Measurements from ENCODE around the gene CSKMT.
"Not testable (repeated sequence)": the region's sequence is repeated elsewhere in the genome, so short reads cannot be mapped to it uniquely, and the experiment has no call there.

The CSKMT gene

GRCh38 chr11:62665075-62665598 is at the start of gene CSKMT, which contains the start of gene C11orf98:
CSKMT (plus strand) TSS chr11:62665312; CDS start chr11:62665880, 568 bp downstream.
C11orf98 (minus strand) TSS chr11:62665210; CDS start chr11:62665169, 41 bp downstream.
- peak; percentile 94 for DNase-seq

- no peak for DNase-seq
Observed at GRCh38 chr11:62615521-62615920, 49.6 kb upstream of the CSKMT start.

GRCh38 chr11:62616957-62617356 is 48.2 kb upstream of the CSKMT start:
- not testable (repeated sequence) for DNase-seq

- no peak for DNase-seq
Observed at GRCh38 chr11:62621027-62621566, 44.0 kb upstream of the CSKMT start.

- DNase-seq = peak; percentile 97
Observed at GRCh38 chr11:62621567-62622470, 43.3 kb upstream of the CSKMT start, which contains the start of gene B3GAT3. B3GAT3 (minus strand) TSS chr11:62621986; CDS start chr11:62621947, 39 bp downstream.

- DNase-seq = peak; percentile 10
Observed at GRCh38 chr11:62622476-62623089, 42.5 kb upstream of the CSKMT start.

GRCh38 chr11:62627713-62628112 is 37.4 kb upstream of the CSKMT start:
- no peak for DNase-seq

GRCh38 chr11:62632492-62632891 is 32.6 kb upstream of the CSKMT start:
- DNase-seq = no peak

- DNase-seq = no peak
Observed at GRCh38 chr11:62644220-62644619, 20.9 kb upstream of the CSKMT start.

GRCh38 chr11:62645671-62645945 is 19.5 kb upstream of the CSKMT start:
- DNase-seq = no peak

GRCh38 chr11:62645946-62646824 is 18.9 kb upstream of the CSKMT start, which contains the start of gene GANAB:
GANAB (minus strand) TSS chr11:62646613; CDS start chr11:62646599, 14 bp downstream.
- peak; percentile 97 for DNase-seq

GRCh38 chr11:62646825-62647608 is 18.1 kb upstream of the CSKMT start:
- DNase-seq = no peak

- no peak for DNase-seq
Observed at GRCh38 chr11:62647609-62648005, 17.5 kb upstream of the CSKMT start.

GRCh38 chr11:62648185-62648966 is 16.7 kb upstream of the CSKMT start:
- no peak for DNase-seq

GRCh38 chr11:62648967-62649364 is 16.1 kb upstream of the CSKMT start:
- no peak for DNase-seq

GRCh38 chr11:62649486-62649885 is 15.6 kb upstream of the CSKMT start:
- DNase-seq = no peak

GRCh38 chr11:62650283-62650682 is 14.8 kb upstream of the CSKMT start:
- DNase-seq = not testable (repeated sequence)

GRCh38 chr11:62652161-62653006 is 12.7 kb upstream of the CSKMT start:
- DNase-seq = no peak

- no peak for DNase-seq
Observed at GRCh38 chr11:62654297-62654696, 10.8 kb upstream of the CSKMT start.

Measured in fibroblast of upper back skin (primary cell).